ENCODE results near the gene NUFIP1. TPM values are rescaled to one million over a fixed set of nuclear protein-coding genes. Genes with fewer than 3 reads are reported as not detected.

Gene NUFIP1
- total and polyA plus RNA-seq, 2 donors (not counting 3 experiments of a cell fraction or from before 2014, with no cell fraction given): 1.4 to 6.9 TPM

GRCh38 chr13:45003417-45003816, 14.1 kb upstream of the NUFIP1 start:
- DNase-seq (ENCODE audit: low read depth, low spot score) (no peak), FAIRE-seq (no peak)
- H4K20me1 ChIP-seq (replicated peaks; ENCODE audit: control insufficient read depth, extremely low read depth, insufficient read depth, low read length): no peaks in the 10 kb centered on the region
- H3K79me2 ChIP-seq (ENCODE audit: control insufficient read depth, insufficient read depth, low read length): no peaks in the 10 kb centered on the region
- H3K36me3 ChIP-seq (ENCODE audit: control insufficient read depth in 2 of 2, extremely low read depth in 1 of 2, insufficient read depth in 2 of 2, low read length in 2 of 2): peaks cover 5 to 9% of the 10 kb centered on the region in 2 experiments
- no peak for TF ChIP-seq CTCF (IDR thresholded peaks at IDR 0.05; ENCODE audit: extremely low read depth in 1 of 2, insufficient read depth in 1 of 2, low read depth in 1 of 2, low read length in 2 of 2)
- TF ChIP-seq JUN (IDR thresholded peaks at IDR 0.05; ENCODE audit: borderline replicate concordance, insufficient read depth, insufficient read length, low read depth): no peak
- no peak for TF ChIP-seq POLR2AphosphoS5 (IDR thresholded peaks at IDR 0.05; ENCODE audit: insufficient read depth, low read depth, low read length)
- no peak for TF ChIP-seq FOS (IDR thresholded peaks at IDR 0.05; ENCODE audit: borderline replicate concordance, insufficient read depth, low read length)
- no peak for TF ChIP-seq MAX (IDR thresholded peaks at IDR 0.05; ENCODE audit: insufficient read depth, insufficient read length)
- no peak for TF ChIP-seq GATA2 (IDR thresholded peaks at IDR 0.05; ENCODE audit: insufficient read depth, insufficient read length, low read depth, low read length)
- no peak for TF ChIP-seq EZH2 (IDR thresholded peaks at IDR 0.05; ENCODE audit: borderline replicate concordance, low read depth, low read length, severe bottlenecking)
- TF ChIP-seq POLR2A (IDR thresholded peaks at IDR 0.05; ENCODE audit: low read depth, low read length): no peak
- TF ChIP-seq MYC (IDR thresholded peaks at IDR 0.05; ENCODE audit: low read depth, low read length): no peak
- dilution Hi-C loops (cut with MboI; ENCODE audit: extremely low pct_ligation_motif_present, low sequenced_read_pairs): no loop called here
- CTCF ChIA-PET: no interaction called here
- no peaks in the 10 kb centered on the region for H3K9me3 ChIP-seq (replicated peaks; ENCODE audit: control insufficient read depth, insufficient read depth, low read length)
- no peaks in the 10 kb centered on the region for H3K27me3 ChIP-seq (ENCODE audit: control insufficient read depth in 2 of 2, insufficient read depth in 2 of 2, low read length in 2 of 2)
- intact Hi-C loops (cut with micrococcal nuclease): no loop called here
- H3K9ac ChIP-seq (replicated peaks; ENCODE audit: extremely low read depth, insufficient read depth, low read length): no peak overlapping the region
- H3K4me2 ChIP-seq (ENCODE audit: insufficient read depth, low read length): no peak overlapping the region
- POLR2A ChIA-PET: no interaction called here
- no peak overlapping the region for H2AFZ ChIP-seq (ENCODE audit: low read depth, low read length)
- BruUV-seq (replicated peaks): no TSS peak
- no peak overlapping the region for H3K4me3 ChIP-seq (replicated peaks in 1 of 3; ENCODE audit: insufficient read depth in 1 of 3, low read depth in 1 of 3, low read length in 3 of 3)
- no peaks in the 10 kb centered on the region for H3K4me1 ChIP-seq (ENCODE audit: control insufficient read depth, extremely low read depth, insufficient read depth, low read length)
- H3K27ac ChIP-seq (ENCODE audit: insufficient read depth, low read depth, low read length): no peak overlapping the region
- H3K9me1 ChIP-seq (replicated peaks; ENCODE audit: control insufficient read depth, extremely low read depth, insufficient read depth, low read length): no peaks in the 10 kb centered on the region

Measured in endothelial cell of umbilical vein (primary cell).